H9 (cell line): Measurements from ENCODE around the gene HS3ST2. TPM values are rescaled to one million over a fixed set of nuclear protein-coding genes. Genes with fewer than 3 reads are reported as not detected.

Source experiments
- DNase-seq: peaks from one replicate; pipeline ENCODE4 v3.0.0-alpha.2; 2017
- H2AFZ ChIP-seq: one replicate; pipeline ENCODE4 v1.6.1; 2013; ENCODE audit warnings: mild to moderate bottlenecking, low read length, control low read depth, moderate library complexity
- H2AK5ac ChIP-seq: 2 replicates; pipeline ENCODE4 v1.6.1; 2013; ENCODE audit warnings: low read length, control low read depth, mixed read lengths; ENCODE audit not compliant: insufficient read length
- H2BK120ac ChIP-seq: one replicate; pipeline ENCODE4 v1.6.1; 2013; ENCODE audit warnings: low read depth, mild to moderate bottlenecking, low read length, control low read depth, inconsistent platforms; ENCODE audit not compliant: poor library complexity, severe bottlenecking
- H2BK12ac ChIP-seq: 2 replicates; pipeline ENCODE4 v1.6.1; 2013; ENCODE audit warnings: low read length, control low read depth, mixed read lengths, low read depth; ENCODE audit not compliant: insufficient read length
- H2BK15ac ChIP-seq: 2 replicates; pipeline ENCODE4 v1.6.1; 2013; ENCODE audit warnings: low read depth, low read length, control low read depth
- H2BK20ac ChIP-seq: one replicate; pipeline ENCODE4 v1.6.1; 2013; ENCODE audit warnings: low read depth, mild to moderate bottlenecking, low read length, control low read depth, inconsistent platforms; ENCODE audit not compliant: poor library complexity, severe bottlenecking
- H2BK5ac ChIP-seq: 2 replicates; pipeline ENCODE4 v1.6.1; 2013; ENCODE audit warnings: low read length, control low read depth, mixed read lengths; ENCODE audit not compliant: insufficient read length
- H3K14ac ChIP-seq: 2 replicates; pipeline ENCODE4 v1.6.1; 2013; ENCODE audit warnings: low read length, control low read depth; ENCODE audit not compliant: insufficient read depth
- H3K18ac ChIP-seq: 2 replicates; pipeline ENCODE4 v1.6.1; 2013; ENCODE audit warnings: low read depth, mild to moderate bottlenecking, mixed read lengths, low read length, control low read depth; ENCODE audit not compliant: insufficient read length
- H3K23ac ChIP-seq: 2 replicates; pipeline ENCODE4 v1.6.1; 2013; ENCODE audit warnings: low read length, control low read depth, mixed read lengths, low read depth; ENCODE audit not compliant: insufficient read length
- H3K23me2 ChIP-seq: 2 replicates; pipeline ENCODE4 v1.6.1; 2013; ENCODE audit warnings: low read depth, mild to moderate bottlenecking, mixed read lengths, low read length, control low read depth; ENCODE audit not compliant: insufficient read length, poor library complexity, severe bottlenecking
- H3K27ac ChIP-seq: 2 replicates; pipeline ENCODE4 v1.5.1; 2013; ENCODE audit warnings: low read length, control low read depth, mixed read lengths, low read depth; ENCODE audit not compliant: insufficient read length
- H3K27me3 ChIP-seq: 2 replicates; pipeline ENCODE4 v1.6.1; 2013; ENCODE audit warnings: low read length, control low read depth, inconsistent platforms; ENCODE audit not compliant: insufficient read depth
- H3K4ac ChIP-seq: 2 replicates; pipeline ENCODE4 v1.6.1; 2013; ENCODE audit warnings: low read depth, mild to moderate bottlenecking, control low read depth, inconsistent platforms, low read length, moderate library complexity
- H3K4me1 ChIP-seq: 2 replicates; pipeline ENCODE4 v1.6.1; 2013; ENCODE audit warnings: low read length, control low read depth, inconsistent platforms; ENCODE audit not compliant: insufficient read depth
- H3K4me2 ChIP-seq: 2 replicates; pipeline ENCODE4 v1.6.1; 2013; ENCODE audit warnings: low read length, control low read depth, mixed read lengths; ENCODE audit not compliant: insufficient read length, insufficient read depth
- H3K56ac ChIP-seq: 2 replicates; pipeline ENCODE4 v1.6.1; 2013; ENCODE audit warnings: low read depth, mild to moderate bottlenecking, mixed read lengths, low read length, control low read depth; ENCODE audit not compliant: insufficient read length
- H3K79me1 ChIP-seq: 2 replicates; pipeline ENCODE4 v1.6.1; 2013; ENCODE audit warnings: low read depth, mild to moderate bottlenecking, moderate library complexity, low read length, control low read depth, inconsistent platforms; ENCODE audit not compliant: insufficient read depth, poor library complexity, severe bottlenecking
- H3K79me2 ChIP-seq: 2 replicates; pipeline ENCODE4 v1.6.1; 2013; ENCODE audit warnings: low read length, control low read depth, inconsistent platforms; ENCODE audit not compliant: insufficient read depth
- H3K9ac ChIP-seq: 2 replicates; pipeline ENCODE4 v1.6.1; 2013; ENCODE audit warnings: low read length, control low read depth, mixed read lengths; ENCODE audit not compliant: insufficient read length; ENCODE audit errors: extremely low read depth
- H3K9me3 ChIP-seq: one replicate; pipeline ENCODE4 v1.6.1; 2013; ENCODE audit warnings: low read depth, low read length, inconsistent platforms; ENCODE audit not compliant: control insufficient read depth
- H3T11ph ChIP-seq: one replicate; pipeline ENCODE4 v1.6.1; 2013; ENCODE audit warnings: mild to moderate bottlenecking, low read length, control low read depth, inconsistent platforms
- H4K20me1 ChIP-seq: one replicate; pipeline ENCODE4 v1.6.1; 2013; ENCODE audit not compliant: control insufficient read depth, insufficient read length, insufficient read depth
- H4K5ac ChIP-seq: 2 replicates; pipeline ENCODE4 v1.6.1; 2013; ENCODE audit warnings: low read depth, mild to moderate bottlenecking, mixed read lengths, low read length, control low read depth; ENCODE audit not compliant: insufficient read length
- H4K8ac ChIP-seq: replicated peaks from 2 replicates; pipeline ENCODE4 v1.6.1; 2013; ENCODE audit warnings: low read length, control low read depth, mixed read lengths, low read depth; ENCODE audit not compliant: insufficient read length
- H4K91ac ChIP-seq: 2 replicates; pipeline ENCODE4 v1.6.1; 2013; ENCODE audit warnings: low read depth, mild to moderate bottlenecking, moderate library complexity, mixed read lengths, low read length, control low read depth; ENCODE audit not compliant: insufficient read length
- H3K27ac Mint-ChIP-seq, 3 experiments: 2 replicates in 2 of 3; 3 replicates in 1 of 3; pipeline ENCODE4 v1.8.0; 2020 to 2021; ENCODE audit warnings: mixed read lengths in 3 of 3, mild to moderate bottlenecking in 1 of 3, moderate library complexity in 1 of 3
- H3K27me3 Mint-ChIP-seq: 2 replicates; pipeline ENCODE4 v1.8.0; 2021; ENCODE audit warnings: low read depth, mild to moderate bottlenecking, moderate library complexity, mixed read lengths
- H3K36me3 Mint-ChIP-seq, 3 experiments: 2 replicates in 2 of 3; 3 replicates in 1 of 3; pipeline ENCODE4 v1.8.0; 2020 to 2021; ENCODE audit warnings: low read depth in 3 of 3, mixed read lengths in 3 of 3; ENCODE audit not compliant: insufficient read depth in 1 of 3
- H3K4me1 Mint-ChIP-seq, 2 experiments: 2 replicates each; pipeline ENCODE4 v1.8.0; 2020; ENCODE audit warnings: mixed read lengths in 2 of 2
- H3K4me3 Mint-ChIP-seq, 2 experiments: 2 replicates in 1 of 2; 3 replicates in 1 of 2; pipeline ENCODE4 v1.8.0; 2020 to 2021; ENCODE audit warnings: mild to moderate bottlenecking in 2 of 2, mixed read lengths in 2 of 2, moderate library complexity in 1 of 2
- H3K9me3 Mint-ChIP-seq, 2 experiments: 2 replicates in 1 of 2; 3 replicates in 1 of 2; pipeline ENCODE4 v1.8.0; 2020; ENCODE audit warnings: mild to moderate bottlenecking in 2 of 2, mixed read lengths in 2 of 2, moderate library complexity in 1 of 2
- CTCF ChIP-seq: fragments of 200-600 bp; sonication (generic); conservative IDR thresholded peaks from 3 replicates; pipeline ENCODE4 v1.8.0; 2021; ENCODE audit warnings: antibody characterized with exemption, mild to moderate bottlenecking
- total RNA-seq: library from RNA; stranded (reverse); gene quantifications from 2 replicates; pipeline ENCODE4 v1.2.1, GENCODE V29; 2021

HS3ST2 gene
- total RNA-seq, 1 experiment from 2014 or later, result 3.1 TPM

GRCh38 chr16:22898131-22898530, 84.2 kb downstream of the HS3ST2 start:
- Histone ChIP-seq H3K27ac (no peak overlapping the region), H4K8ac (no peak overlapping the region), H3K18ac (no peak overlapping the region), H3K56ac (no peak overlapping the region), H2AK5ac (no peak overlapping the region), H3K4me1 (peaks cover 4% of the 10 kb centered on the region), H3K27me3 (no peaks in the 10 kb centered on the region), H2BK120ac (no peak overlapping the region), H4K91ac (no peak overlapping the region), H3K9me3 (no peaks in the 10 kb centered on the region), H4K5ac (no peak overlapping the region), H3K4me2 (no peak overlapping the region), H3T11ph (no peak overlapping the region), H3K23ac (no peak overlapping the region), H3K14ac (no peak overlapping the region), H2BK15ac (no peak overlapping the region), H3K4ac (no peak overlapping the region), H2BK12ac (no peak overlapping the region), H2AFZ (no peak overlapping the region), H2BK20ac (no peak overlapping the region), H3K9ac (no peak overlapping the region), H2BK5ac (no peak overlapping the region), H3K79me1 (no peaks in the 10 kb centered on the region), H4K20me1 (no peaks in the 10 kb centered on the region), H3K23me2 (no peaks in the 10 kb centered on the region), H3K79me2 (no peaks in the 10 kb centered on the region)
- no peak for TF ChIP-seq CTCF
- no peak overlapping the region for H3K27ac Mint-ChIP-seq
- H3K36me3 Mint-ChIP-seq, result no peaks in the 10 kb centered on the region
- no peaks in the 10 kb centered on the region for H3K9me3 Mint-ChIP-seq
- DNase-seq, result no peak
- H3K27me3 Mint-ChIP-seq, result peaks cover 2% of the 10 kb centered on the region
- H3K4me3 Mint-ChIP-seq, result no peak overlapping the region
- H3K4me1 Mint-ChIP-seq, result peaks cover 5 to 6% of the 10 kb centered on the region in 2 experiments; a peak in 2 of 4 replicates
